Measurements from ENCODE around the gene PGAP3.

GRCh38 chr17:39667262-39667944, 20.5 kb downstream of the PGAP3 start:
- no peak for TF ChIP-seq CTCF (conservative IDR thresholded peaks at IDR 0.05; ENCODE audit: low read length)
- TF ChIP-seq EZH2phosphoT487 (IDR thresholded peaks at IDR 0.05; ENCODE audit: borderline replicate concordance): no peak

Data from Loucy (cell line).